ENCODE measurements around the gene CTPS2. TPM values are rescaled to one million over a fixed set of nuclear protein-coding genes. Genes with fewer than 3 reads are reported as not detected.
"Not testable (repeated sequence)": the region's sequence is repeated elsewhere in the genome, so short reads cannot be mapped to it uniquely, and the experiment has no call there.

CTPS2 gene
- 10 to 100 TPM; 32.8 to 49.6 (median 40.0) TPM for polyA plus RNA-seq (ENCODE audit: insufficient read length in 4 of 4)

DNA sequence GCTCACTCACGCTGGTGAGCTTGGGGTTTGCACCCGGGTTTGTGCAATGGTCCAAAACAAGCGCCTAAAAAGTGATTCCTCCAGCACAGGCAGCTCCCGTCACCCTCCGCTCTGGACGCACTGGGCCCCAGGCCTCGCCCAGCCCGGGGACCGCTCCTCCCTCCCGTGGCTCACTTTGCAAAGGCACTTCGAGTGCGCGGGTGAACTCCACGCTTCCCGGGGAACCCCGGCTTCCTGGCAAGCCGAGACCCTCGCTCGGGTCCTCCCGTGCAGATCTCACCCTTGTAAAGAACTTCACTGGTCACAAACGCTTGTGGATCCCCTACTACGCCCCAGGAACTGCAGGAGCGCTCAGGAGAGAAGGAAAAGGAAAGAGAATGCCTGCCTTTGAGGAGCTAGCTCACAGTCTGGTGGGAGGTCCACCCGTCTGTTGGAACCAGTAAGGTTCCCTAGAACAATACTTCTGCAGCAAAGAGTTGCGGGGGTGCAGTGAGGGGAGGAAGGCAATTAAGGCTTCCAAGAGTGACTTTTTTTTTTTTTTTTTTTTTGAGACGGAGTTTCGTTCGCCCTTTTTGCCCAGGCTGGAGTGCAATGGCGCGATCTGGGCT, at the start of gene CTPS2:
Gene CTPS2 (minus strand): TSS at position 122 of the 608 bp plus-strand sequence. CDS start 9,767 bp downstream, outside the sequence.
- peak in 1 of 4 donors; percentile 45 for DNase-seq (ENCODE audit: low read depth in 4 of 4, low spot score in 2 of 4)

GRCh38 chrX:16761500-16761899, 49.0 kb upstream of the CTPS2 start:
- not testable (repeated sequence) for DNase-seq (ENCODE audit: low read depth in 4 of 4, low spot score in 2 of 4)

- no peak for DNase-seq (ENCODE audit: low read depth in 4 of 4, low spot score in 2 of 4)
These were observed 44.3 kb upstream of the CTPS2 start for GRCh38 chrX:16756724-16757123.

GRCh38 chrX:16754019-16754418, 41.5 kb upstream of the CTPS2 start:
- no peak for DNase-seq (ENCODE audit: low read depth in 4 of 4, low spot score in 2 of 4)

GRCh38 chrX:16750136-16750535, 37.7 kb upstream of the CTPS2 start:
- no peak for DNase-seq (ENCODE audit: low read depth in 4 of 4, low spot score in 2 of 4)

- DNase-seq (ENCODE audit: low read depth in 4 of 4, low spot score in 2 of 4): no peak
These were observed 36.0 kb upstream of the CTPS2 start for GRCh38 chrX:16748425-16748824.

GRCh38 chrX:16745659-16746058, 33.2 kb upstream of the CTPS2 start:
- no peak for DNase-seq (ENCODE audit: low read depth in 4 of 4, low spot score in 2 of 4)

GRCh38 chrX:16745102-16745501, 32.6 kb upstream of the CTPS2 start:
- DNase-seq (ENCODE audit: low read depth in 4 of 4, low spot score in 2 of 4): no peak

DNA sequence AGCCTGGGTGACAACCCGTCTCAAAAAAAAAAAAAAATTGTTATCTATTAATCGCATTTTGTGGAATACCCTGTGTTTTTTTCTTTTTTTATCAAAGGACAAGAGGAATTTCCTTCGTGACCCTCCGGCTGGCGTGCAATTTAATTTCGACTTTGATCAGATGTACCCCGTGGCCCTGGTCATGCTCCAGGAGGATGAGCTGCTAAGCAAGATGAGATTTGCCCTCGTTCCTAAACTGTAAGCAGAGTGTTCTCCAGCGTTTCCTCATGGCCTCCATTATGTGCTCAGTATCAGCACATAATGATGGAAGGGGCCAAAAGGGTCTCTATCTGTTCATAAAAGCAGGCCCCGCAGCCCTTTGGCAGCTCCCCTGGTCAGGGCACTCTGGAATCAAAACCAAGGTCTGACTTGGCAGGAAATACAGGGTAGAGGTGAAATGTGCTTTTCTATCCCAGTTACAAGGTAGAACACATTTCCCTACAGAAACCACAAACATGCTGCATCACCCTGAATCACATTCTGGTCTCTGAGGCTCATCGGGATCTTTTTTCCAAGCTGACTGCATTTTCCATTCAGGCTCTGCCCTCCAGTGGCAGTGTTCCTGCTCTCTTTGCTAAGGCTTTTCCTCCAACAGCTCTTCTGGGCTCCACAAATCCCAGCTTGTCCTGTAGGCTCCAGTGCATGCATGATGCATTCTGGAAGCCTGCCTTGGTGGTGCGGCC, 31.3 kb upstream of the CTPS2 start:
- DNase-seq (ENCODE audit: low read depth in 4 of 4, low spot score in 2 of 4): no peak

GRCh38 chrX:16739574-16739973, 27.1 kb upstream of the CTPS2 start:
- DNase-seq (ENCODE audit: low read depth in 4 of 4, low spot score in 2 of 4): no peak

- DNase-seq (ENCODE audit: low read depth in 4 of 4, low spot score in 2 of 4): no peak
These were observed 24.6 kb upstream of the CTPS2 start for GRCh38 chrX:16737024-16737423.

DNA sequence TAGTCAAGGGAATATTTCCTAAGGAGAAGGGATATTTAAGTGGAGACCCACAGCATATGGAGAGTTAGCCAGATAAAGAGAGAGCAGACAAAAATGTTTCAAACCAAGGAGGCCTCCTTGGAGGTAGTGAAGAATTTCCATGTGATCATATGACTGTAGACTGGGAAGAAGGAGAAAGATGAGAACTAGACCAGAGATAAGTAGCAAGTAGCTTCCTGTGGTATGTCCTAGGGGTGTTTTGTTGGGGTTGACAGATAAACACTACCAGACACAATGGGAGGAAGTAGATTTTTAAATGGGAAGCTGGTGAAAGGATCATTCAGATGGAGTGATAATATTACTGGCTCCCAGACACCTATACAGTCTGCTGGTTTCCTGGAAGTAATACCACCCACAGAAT, 20.5 kb upstream of the CTPS2 start:
- no peak for DNase-seq (ENCODE audit: low read depth in 4 of 4, low spot score in 2 of 4)

GRCh38 chrX:16730450-16730849, 18.0 kb upstream of the CTPS2 start:
- DNase-seq (ENCODE audit: low read depth in 4 of 4, low spot score in 2 of 4): no peak

DNA sequence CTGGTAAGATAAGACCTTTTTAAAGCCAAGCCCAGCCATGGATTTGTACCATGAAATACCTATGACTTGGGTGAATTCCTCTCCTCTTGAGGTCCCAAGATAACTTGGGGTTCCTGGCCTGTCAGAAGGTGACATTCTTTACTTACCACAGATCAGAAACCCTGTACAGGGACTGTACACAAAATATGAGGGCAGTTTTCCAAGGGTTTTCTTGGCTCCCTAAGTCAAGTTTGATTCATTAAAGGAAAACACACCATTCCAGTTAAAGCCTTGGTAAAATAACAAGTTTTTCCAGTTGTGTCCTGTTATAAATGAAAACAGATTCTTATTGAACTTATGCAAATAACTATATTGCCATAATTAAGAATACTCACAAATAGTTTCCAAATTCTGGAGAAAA, 15.2 kb upstream of the CTPS2 start:
- no peak for DNase-seq (ENCODE audit: low read depth in 4 of 4, low spot score in 2 of 4)

DNA sequence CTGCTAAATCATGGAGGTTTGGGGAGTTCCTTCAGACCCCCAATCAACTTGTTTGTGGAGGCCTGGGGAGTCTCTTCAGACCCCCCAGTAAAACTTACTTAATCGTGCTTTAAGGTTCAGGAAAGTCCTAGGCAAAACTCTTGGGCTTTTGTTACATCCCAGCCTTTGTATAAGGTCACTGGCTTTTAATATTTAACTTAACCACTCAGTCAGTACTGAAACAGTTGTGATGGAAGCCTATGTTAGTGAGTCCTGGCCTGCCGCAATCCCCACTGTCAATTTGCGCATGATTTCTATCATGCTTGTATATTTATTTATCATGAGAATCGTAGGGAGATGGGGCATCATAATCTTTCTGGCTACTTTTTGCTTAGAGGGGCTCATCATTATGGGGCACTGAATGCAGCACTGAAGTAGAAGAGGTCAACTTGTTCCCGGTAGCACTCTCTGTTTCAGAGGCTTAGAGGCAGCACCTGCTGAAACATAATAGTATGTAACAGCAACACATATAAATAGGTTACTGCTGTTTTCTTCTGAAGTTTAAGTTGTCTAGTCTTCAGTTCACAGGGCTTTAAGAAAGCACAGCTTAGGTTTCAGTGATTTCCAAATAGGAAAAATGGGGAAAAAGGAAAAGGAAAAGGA, 14.0 kb upstream of the CTPS2 start:
- DNase-seq (ENCODE audit: low read depth in 4 of 4, low spot score in 2 of 4): not testable (repeated sequence)

- no peak for DNase-seq (ENCODE audit: low read depth in 4 of 4, low spot score in 2 of 4)
These were observed 12.6 kb upstream of the CTPS2 start for GRCh38 chrX:16725072-16725471.

DNA sequence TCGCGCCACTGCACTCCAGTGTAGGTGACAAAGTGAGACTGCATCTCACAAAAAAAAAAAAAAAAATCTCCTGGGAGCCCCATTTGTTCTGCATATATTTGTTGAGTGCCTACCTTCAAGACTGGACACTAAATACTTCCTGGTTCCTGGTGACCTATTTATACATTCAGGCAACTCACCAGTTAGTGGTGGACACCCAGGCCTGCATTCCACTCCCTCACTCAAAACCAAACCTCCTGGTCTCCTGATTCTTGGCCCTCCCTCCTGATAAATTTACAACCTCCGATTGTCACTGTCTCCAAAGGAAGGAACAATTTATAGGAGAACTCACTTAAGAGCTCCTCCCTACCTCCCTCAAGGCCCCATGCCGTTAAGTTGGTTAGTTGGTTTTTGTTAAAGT, 10.0 kb upstream of the CTPS2 start:
- no peak for DNase-seq (ENCODE audit: low read depth in 4 of 4, low spot score in 2 of 4)

GRCh38 chrX:16719334-16720084, 7.0 kb upstream of the CTPS2 start, which contains the start of gene SYAP1:
Gene SYAP1, plus strand, starts transcription at chrX:16719612. Its CDS starts 113 bp downstream, at chrX:16719725.
- peak; percentile 78 to 88 (median 81) for DNase-seq (ENCODE audit: low read depth in 4 of 4, low spot score in 2 of 4)

- peak in 1 of 4 donors; percentile 28 for DNase-seq (ENCODE audit: low read depth in 4 of 4, low spot score in 2 of 4)
These were observed 6.4 kb upstream of the CTPS2 start for GRCh38 chrX:16718824-16719333.

DNA sequence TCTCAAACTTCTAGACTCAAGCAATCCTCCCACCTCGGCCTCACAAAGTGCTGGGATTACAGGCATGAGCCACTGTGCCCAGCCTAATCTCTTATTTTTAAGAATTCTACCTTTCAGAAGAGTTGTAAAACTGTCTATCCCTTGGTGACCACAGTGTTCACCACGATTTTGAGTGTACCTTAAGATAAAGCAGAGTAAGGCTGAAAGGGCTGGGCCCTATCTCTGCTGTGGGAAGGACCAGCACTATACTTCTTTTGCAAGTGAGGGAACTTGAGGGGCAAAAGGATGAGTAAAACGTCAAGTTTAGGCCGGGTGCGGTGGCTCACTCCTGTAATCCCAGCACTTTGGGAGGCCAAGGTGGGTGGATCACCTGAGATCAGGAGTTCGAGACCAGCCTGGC, 4.0 kb upstream of the CTPS2 start:
- not testable (repeated sequence) for DNase-seq (ENCODE audit: low read depth in 4 of 4, low spot score in 2 of 4)

- DNase-seq (ENCODE audit: low read depth in 4 of 4, low spot score in 2 of 4): not testable (repeated sequence)
These were observed 3.2 kb upstream of the CTPS2 start for GRCh38 chrX:16715638-16716037.

Measured in left renal cortex interstitium (tissue), 4 donors.